ENCODE results near the gene FATE1.

Gene FATE1

DNA sequence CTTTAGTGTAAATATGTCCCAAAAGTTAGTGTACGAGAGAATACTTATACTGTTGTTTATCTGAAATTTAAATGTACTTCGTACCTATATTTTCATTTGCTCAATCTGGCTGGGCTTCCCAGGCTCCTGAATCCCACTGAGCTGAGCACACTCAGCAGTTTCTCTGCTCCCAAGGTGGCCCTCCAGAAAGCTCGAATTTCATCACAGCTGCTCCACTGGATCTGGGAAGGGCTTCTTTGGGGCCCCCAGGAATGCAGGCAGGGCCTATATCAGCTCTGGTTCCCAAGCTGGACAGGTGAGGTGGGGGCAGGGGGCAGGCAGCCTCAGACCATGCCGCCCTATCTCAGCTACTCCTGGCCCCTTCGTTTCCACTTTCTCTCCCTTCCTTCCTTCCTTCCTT, 1.5 kb upstream of the FATE1 start:
- H3K4me3 ChIP-seq: no peak overlapping the region
- DNase-seq (ENCODE audit: low spot score): no peak
- H3K27ac ChIP-seq: no peak overlapping the region
- TF ChIP-seq, protein P1, sequence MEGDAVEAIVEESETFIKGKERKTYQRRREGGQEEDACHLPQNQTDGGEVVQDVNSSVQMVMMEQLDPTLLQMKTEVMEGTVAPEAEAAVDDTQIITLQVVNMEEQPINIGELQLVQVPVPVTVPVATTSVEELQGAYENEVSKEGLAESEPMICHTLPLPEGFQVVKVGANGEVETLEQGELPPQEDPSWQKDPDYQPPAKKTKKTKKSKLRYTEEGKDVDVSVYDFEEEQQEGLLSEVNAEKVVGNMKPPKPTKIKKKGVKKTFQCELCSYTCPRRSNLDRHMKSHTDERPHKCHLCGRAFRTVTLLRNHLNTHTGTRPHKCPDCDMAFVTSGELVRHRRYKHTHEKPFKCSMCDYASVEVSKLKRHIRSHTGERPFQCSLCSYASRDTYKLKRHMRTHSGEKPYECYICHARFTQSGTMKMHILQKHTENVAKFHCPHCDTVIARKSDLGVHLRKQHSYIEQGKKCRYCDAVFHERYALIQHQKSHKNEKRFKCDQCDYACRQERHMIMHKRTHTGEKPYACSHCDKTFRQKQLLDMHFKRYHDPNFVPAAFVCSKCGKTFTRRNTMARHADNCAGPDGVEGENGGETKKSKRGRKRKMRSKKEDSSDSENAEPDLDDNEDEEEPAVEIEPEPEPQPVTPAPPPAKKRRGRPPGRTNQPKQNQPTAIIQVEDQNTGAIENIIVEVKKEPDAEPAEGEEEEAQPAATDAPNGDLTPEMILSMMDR (IDR thresholded peaks at IDR 0.05): no peak

DNA sequence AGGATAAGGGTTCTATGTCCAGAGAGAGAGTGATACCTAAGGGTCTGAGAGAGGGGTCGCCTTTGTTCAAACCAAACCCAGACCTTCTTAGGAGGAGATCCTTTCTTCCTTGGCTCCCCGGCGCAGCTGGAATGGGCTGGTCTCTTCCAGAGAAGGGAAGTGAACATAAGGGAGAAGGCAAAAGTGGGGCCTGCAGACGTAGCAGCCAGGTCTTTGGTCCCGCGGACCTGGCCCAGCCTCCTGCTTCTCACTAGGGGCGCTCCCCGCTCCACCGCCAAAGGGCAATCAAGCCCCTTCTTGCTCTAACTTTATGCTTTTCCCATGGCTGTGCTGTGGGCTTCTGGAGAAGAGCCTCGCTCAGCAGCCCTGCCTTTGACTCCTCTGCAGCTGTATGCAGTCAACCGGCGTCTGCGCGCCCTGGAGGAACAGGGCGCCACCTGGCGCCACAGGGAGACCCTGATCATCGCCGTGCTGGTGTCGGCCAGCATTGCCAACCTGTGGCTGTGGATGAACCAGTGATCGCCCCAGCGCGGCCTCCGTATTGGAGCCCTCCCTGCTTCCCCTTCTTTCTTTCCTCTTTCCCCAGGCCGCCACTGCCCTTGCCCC, 6.5 kb downstream of the FATE1 start:
- DNase-seq (ENCODE audit: low spot score): no peak
- Histone ChIP-seq H3K4me3 (no peak overlapping the region), H3K27ac (no peak overlapping the region)
- TF ChIP-seq, protein P1 (IDR thresholded peaks at IDR 0.05): no peak

DNA sequence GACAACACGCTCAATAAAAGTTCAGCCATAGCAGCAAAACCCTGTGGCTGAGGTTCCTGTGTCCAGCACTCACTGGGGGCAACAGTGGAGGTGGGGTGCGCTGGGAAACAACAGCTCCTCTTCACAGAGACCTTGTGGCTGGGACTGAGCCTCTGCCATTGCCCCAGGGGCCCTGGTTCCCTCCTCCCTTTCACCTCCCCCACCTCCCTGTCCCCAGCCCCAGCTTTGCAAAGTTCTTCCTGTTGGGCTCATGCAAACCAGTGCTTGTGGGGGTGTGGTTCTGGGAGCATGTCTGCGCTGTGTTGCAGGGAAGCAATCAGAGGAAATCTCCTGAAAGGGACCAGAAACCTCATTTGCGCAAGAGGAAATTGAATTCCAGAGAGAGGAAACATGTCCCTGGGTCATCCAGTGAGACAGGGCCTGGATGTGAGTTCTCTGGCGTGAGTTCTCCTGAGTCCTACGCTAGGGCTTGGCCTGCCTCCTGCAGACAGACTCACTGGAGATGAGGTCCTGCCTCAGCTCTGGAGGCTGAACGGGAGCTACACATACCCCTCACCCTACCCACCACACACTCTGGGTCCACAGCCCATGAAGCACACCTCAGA, 7.4 kb downstream of the FATE1 start:
- Histone ChIP-seq H3K4me3 (no peak overlapping the region), H3K27ac (no peak overlapping the region)
- TF ChIP-seq, protein P1 (IDR thresholded peaks at IDR 0.05): no peak
- DNase-seq (ENCODE audit: low spot score): no peak

DNA sequence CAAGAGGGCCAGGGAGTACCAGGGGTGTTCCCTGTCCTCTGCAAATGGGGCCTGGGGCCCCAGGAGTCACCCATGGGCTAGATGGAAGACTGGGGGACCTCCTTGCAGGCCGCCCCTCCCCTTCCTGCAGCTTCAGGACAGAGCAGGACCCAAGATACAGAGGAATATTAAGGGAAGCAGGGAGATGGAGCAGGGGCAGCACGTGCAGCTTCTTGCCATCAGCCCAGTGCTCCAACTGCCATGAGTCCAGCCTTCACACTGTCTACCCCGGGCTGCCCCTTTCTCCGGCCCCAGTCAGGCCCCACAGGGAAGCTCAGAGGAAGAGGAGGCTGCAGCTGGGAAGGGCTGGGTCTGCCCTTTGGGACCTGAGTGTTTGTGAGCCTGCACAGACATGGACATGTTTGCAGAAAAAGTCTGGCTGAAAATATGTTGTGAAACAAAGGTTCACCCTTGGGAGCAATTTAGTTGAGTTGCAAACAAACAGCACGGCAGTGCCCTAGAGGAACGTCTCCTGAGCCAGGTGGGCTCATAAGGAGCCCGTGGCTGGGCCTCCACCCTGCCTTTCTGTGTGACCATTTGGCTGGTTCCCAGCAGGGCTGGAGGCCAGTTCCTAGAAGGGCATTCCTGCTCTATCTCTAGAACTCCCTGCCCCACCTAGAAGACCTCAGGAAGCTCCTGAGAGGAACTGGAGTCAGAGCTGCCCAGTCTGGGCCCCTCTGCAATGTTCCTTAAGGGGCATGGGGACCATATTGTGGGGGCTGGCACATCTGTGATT, 8.9 kb downstream of the FATE1 start:
- DNase-seq (ENCODE audit: low spot score): peak; percentile 62
- TF ChIP-seq, protein P1 (IDR thresholded peaks at IDR 0.05): no peak
- Histone ChIP-seq H3K27ac (no peak overlapping the region), H3K4me3 (no peak overlapping the region)

DNA sequence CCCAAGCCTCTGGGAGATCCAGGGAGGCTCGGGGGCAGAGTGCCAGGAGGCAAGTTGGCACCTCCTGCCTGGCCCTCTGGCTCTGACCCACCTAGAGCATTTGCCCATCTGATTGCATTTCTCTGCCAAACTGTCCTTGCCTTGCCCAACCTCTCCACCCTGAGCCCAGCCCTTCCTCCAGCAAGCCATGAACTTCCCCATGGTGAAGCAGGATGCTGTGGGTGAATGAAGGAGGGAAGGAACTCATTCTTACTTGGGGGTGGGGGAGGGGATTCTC, 9.4 kb downstream of the FATE1 start:
- TF ChIP-seq, protein P1 (IDR thresholded peaks at IDR 0.05): no peak
- no peak overlapping the region for H3K27ac ChIP-seq
- H3K4me3 ChIP-seq: no peak overlapping the region
- no peak for DNase-seq (ENCODE audit: low spot score)

DNA sequence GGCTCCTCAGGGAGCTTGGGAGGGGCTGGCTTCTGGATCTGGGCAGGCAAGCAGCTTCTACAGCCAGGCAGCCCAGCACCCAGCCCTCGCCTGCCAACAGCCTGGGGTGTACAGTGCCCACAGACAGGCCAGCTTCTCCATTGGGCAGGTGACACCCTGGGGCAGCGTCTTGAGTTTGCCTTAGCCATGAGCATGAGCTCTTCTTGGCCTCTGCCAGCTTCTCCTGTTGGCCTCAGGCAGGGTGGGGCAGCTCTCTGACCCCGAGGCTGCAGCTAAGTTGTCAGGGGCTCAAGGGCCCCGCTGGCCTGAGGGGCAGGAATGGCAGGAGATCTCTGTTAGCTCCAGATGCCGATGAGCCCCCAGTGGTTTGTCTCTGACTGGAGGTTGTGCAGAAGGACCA, 10.9 kb downstream of the FATE1 start:
- no peak for DNase-seq (ENCODE audit: low spot score)
- H3K27ac ChIP-seq: no peak overlapping the region
- no peak overlapping the region for H3K4me3 ChIP-seq
- TF ChIP-seq, protein P1 (IDR thresholded peaks at IDR 0.05): no peak

DNA sequence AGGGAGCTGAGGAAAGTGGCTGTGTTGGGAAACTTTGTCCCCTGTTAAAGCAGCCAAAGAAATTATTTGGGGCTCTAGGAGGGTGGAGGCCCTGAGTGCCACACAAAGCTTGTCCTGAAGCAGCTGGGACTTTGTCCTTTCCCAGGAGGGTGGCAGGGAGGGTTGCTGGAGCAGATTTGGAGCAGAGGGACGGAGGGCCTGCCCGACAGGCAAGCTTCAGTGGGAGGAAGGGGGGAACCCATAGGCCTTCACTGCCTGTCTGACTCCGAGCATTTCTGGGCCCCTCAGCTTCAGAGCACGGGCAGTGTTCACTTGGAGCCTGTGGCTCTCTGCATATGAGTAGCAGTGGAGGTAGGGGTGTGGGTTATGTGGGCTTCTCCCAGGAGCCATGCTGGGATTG, 11.5 kb downstream of the FATE1 start:
- no peak overlapping the region for H3K27ac ChIP-seq
- DNase-seq (ENCODE audit: low spot score): no peak
- TF ChIP-seq, protein P1 (IDR thresholded peaks at IDR 0.05): no peak
- no peak overlapping the region for H3K4me3 ChIP-seq

Measured in coronary artery (tissue), 2 donors.